Measurements from ENCODE around the gene LY9. TPM values are rescaled to one million over a fixed set of nuclear protein-coding genes. Genes with fewer than 3 reads are reported as not detected.

Gene LY9
- polyA plus RNA-seq, 4 donors = 0.45 to 3.8 (median 1.1) TPM

GRCh38 chr1:160753594-160753993, 42.4 kb upstream of the LY9 start:
- Histone ChIP-seq H3K4me3 (ENCODE audit: low read depth in 1 of 3, low read length in 3 of 3) (no peak overlapping the region), H3K4me1 (ENCODE audit: control insufficient read depth in 3 of 3, insufficient read depth in 2 of 3, low read depth in 1 of 3, low read length in 2 of 3) (no peaks in the 10 kb centered on the region), H3K9me3 (ENCODE audit: control insufficient read depth in 2 of 2, insufficient read depth in 1 of 2, low read depth in 1 of 2, low read length in 1 of 2) (no peaks in the 10 kb centered on the region), H3K27me3 (ENCODE audit: control insufficient read depth in 3 of 3, insufficient read depth in 3 of 3, low read length in 3 of 3) (peaks cover 0 to 17% (median 0%) of the 10 kb centered on the region in 3 donors), H3K36me3 (ENCODE audit: control insufficient read depth in 3 of 3, insufficient read depth in 2 of 3, low read depth in 1 of 3, low read length in 3 of 3) (no peaks in the 10 kb centered on the region), H3K27ac (ENCODE audit: low read depth in 1 of 3, low read length in 2 of 3) (no peak overlapping the region)
- DNase-seq (no peak), FAIRE-seq (no peak)

- Histone ChIP-seq H3K9me3 (ENCODE audit: control insufficient read depth in 2 of 2, insufficient read depth in 1 of 2, low read depth in 1 of 2, low read length in 1 of 2) (no peaks in the 10 kb centered on the region), H3K4me3 (ENCODE audit: low read depth in 1 of 3, low read length in 3 of 3) (no peak overlapping the region)
- no peak for FAIRE-seq
Measured at GRCh38 chr1:160755461-160755860, 40.5 kb upstream of the LY9 start.

DNA sequence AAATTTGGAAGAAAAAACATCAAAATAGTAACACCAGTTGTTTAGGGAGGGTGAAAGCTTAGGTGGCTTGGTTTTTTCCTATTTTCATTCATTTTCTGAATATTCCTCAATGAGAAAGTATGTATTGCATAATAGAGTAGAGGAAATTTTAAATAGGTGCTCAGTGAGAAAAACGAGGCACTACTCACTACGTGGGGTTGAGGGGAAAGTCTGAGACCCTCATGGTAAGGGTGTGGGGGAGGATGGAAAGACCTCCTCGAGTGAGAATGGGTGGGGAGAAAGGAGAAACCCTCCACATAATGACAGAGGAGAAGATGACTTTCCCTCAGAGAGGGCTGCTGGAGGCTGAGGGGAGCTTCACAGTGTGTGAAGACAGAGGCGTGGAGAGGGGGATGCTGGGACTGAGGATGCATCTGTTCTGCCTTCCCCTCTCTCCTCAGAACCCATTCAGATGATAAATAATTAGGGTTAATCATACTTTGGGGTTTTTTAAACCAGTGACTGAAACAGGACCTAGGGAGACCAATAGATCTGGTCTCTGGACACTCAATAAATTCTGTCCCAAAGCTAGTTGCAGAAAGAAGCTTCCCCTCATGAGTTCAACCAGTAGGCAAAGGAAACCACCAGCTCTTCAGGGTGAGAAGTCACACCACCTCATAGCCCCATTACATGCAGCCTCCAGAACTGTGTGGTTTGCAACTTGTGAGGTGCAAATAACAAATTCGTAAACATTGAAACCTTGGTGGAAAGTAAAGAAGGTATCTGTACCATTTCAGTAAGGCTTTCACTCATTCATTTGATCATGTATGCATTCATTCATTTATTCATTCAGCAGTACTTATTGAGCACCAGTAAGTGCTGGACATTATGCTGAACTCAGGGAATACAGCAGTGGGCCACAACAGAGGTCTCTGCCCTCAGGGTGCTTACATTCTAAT, 39.8 kb upstream of the LY9 start:
- WGBS, 3 donors = 61 to 71% (median 61%) methylated on average over 5 of the region's 5 CpGs
- H3K9me3 ChIP-seq (ENCODE audit: control insufficient read depth in 2 of 2, insufficient read depth in 1 of 2, low read depth in 1 of 2, low read length in 1 of 2) = no peaks in the 10 kb centered on the region
- no peak for FAIRE-seq
- H3K4me3 ChIP-seq (ENCODE audit: low read depth in 1 of 3, low read length in 3 of 3) = no peak overlapping the region
- H3K4me1 ChIP-seq (ENCODE audit: control insufficient read depth in 3 of 3, insufficient read depth in 2 of 3, low read depth in 1 of 3, low read length in 2 of 3) = no peaks in the 10 kb centered on the region
- H3K27ac ChIP-seq (ENCODE audit: low read depth in 1 of 3, low read length in 2 of 3) = peak overlapping the region in 2 of 3 donors; percentile 68 to 74
- peaks cover 0 to 6% (median 0%) of the 10 kb centered on the region in 3 donors for H3K27me3 ChIP-seq (ENCODE audit: control insufficient read depth in 3 of 3, insufficient read depth in 3 of 3, low read length in 3 of 3)
- peak in 1 of 2 donors; percentile 58 for DNase-seq
- H3K36me3 ChIP-seq (ENCODE audit: control insufficient read depth in 3 of 3, insufficient read depth in 2 of 3, low read depth in 1 of 3, low read length in 3 of 3) = no peaks in the 10 kb centered on the region

More at GRCh38 chr1:160755461-160755860, 40.5 kb upstream of the LY9 start:
- no peak for DNase-seq
- H3K27me3 ChIP-seq (ENCODE audit: control insufficient read depth in 3 of 3, insufficient read depth in 3 of 3, low read length in 3 of 3) = peaks cover 0 to 9% (median 0%) of the 10 kb centered on the region in 3 donors
- 87 to 92% (median 91%) methylated on average over 2 of the region's 2 CpGs for WGBS, 3 donors
- no peaks in the 10 kb centered on the region for H3K4me1 ChIP-seq (ENCODE audit: control insufficient read depth in 3 of 3, insufficient read depth in 2 of 3, low read depth in 1 of 3, low read length in 2 of 3)
- no peak overlapping the region for H3K27ac ChIP-seq (ENCODE audit: low read depth in 1 of 3, low read length in 2 of 3)
- no peaks in the 10 kb centered on the region for H3K36me3 ChIP-seq (ENCODE audit: control insufficient read depth in 3 of 3, insufficient read depth in 2 of 3, low read depth in 1 of 3, low read length in 3 of 3)

- 66 to 86% (median 78%) methylated on average over 2 of the region's 2 CpGs for WGBS, 3 donors
- Histone ChIP-seq H3K27me3 (ENCODE audit: control insufficient read depth in 3 of 3, insufficient read depth in 3 of 3, low read length in 3 of 3) (peaks cover 0 to 4% (median 0%) of the 10 kb centered on the region in 3 donors), H3K27ac (ENCODE audit: low read depth in 1 of 3, low read length in 2 of 3) (peak overlapping the region in 2 of 3 donors; percentile 68 to 74), H3K9me3 (ENCODE audit: control insufficient read depth in 2 of 2, insufficient read depth in 1 of 2, low read depth in 1 of 2, low read length in 1 of 2) (no peaks in the 10 kb centered on the region), H3K4me3 (ENCODE audit: low read depth in 1 of 3, low read length in 3 of 3) (no peak overlapping the region), H3K4me1 (ENCODE audit: control insufficient read depth in 3 of 3, insufficient read depth in 2 of 3, low read depth in 1 of 3, low read length in 2 of 3) (no peaks in the 10 kb centered on the region), H3K36me3 (ENCODE audit: control insufficient read depth in 3 of 3, insufficient read depth in 2 of 3, low read depth in 1 of 3, low read length in 3 of 3) (no peaks in the 10 kb centered on the region)
- FAIRE-seq (no peak), DNase-seq (no peak)
Measured at GRCh38 chr1:160756849-160757201, 39.1 kb upstream of the LY9 start.

DNA sequence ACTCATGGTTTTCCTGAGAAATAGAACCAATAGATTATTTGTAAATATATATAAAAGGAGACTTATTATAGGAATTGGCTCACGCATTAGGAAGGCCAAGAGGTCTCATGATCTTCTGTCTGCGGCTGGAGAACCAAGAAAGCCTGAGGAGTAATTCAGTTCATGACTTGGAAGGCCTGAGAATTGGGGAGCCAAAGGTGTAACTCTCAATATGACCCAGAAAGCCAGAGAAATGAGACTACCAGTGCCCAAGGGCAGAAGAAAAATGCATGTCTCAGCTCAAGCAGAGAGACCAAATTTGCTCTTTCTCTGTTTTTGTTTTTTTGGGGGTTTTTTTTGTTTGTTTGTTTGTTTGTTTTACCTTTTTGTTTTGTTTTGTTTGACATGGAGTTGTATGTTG, 37.5 kb upstream of the LY9 start:
- Histone ChIP-seq H3K4me3 (ENCODE audit: low read depth in 1 of 3, low read length in 3 of 3) (no peak overlapping the region), H3K36me3 (ENCODE audit: control insufficient read depth in 3 of 3, insufficient read depth in 2 of 3, low read depth in 1 of 3, low read length in 3 of 3) (no peaks in the 10 kb centered on the region), H3K27me3 (ENCODE audit: control insufficient read depth in 3 of 3, insufficient read depth in 3 of 3, low read length in 3 of 3) (no peaks in the 10 kb centered on the region), H3K27ac (ENCODE audit: low read depth in 1 of 3, low read length in 2 of 3) (no peak overlapping the region), H3K9me3 (ENCODE audit: control insufficient read depth in 2 of 2, insufficient read depth in 1 of 2, low read depth in 1 of 2, low read length in 1 of 2) (no peaks in the 10 kb centered on the region), H3K4me1 (ENCODE audit: control insufficient read depth in 3 of 3, insufficient read depth in 2 of 3, low read depth in 1 of 3, low read length in 2 of 3) (no peaks in the 10 kb centered on the region)
- FAIRE-seq (no peak), DNase-seq (no peak)
- WGBS, 3 donors = 93 to 95% (median 94%) methylated on average over 2 of the region's 2 CpGs

- no peak for DNase-seq
- H3K9me3 ChIP-seq (ENCODE audit: control insufficient read depth in 2 of 2, insufficient read depth in 1 of 2, low read depth in 1 of 2, low read length in 1 of 2) = no peaks in the 10 kb centered on the region
- H3K36me3 ChIP-seq (ENCODE audit: control insufficient read depth in 3 of 3, insufficient read depth in 2 of 3, low read depth in 1 of 3, low read length in 3 of 3) = no peaks in the 10 kb centered on the region
- no peak overlapping the region for H3K27ac ChIP-seq (ENCODE audit: low read depth in 1 of 3, low read length in 2 of 3)
- FAIRE-seq = no peak
- no peak overlapping the region for H3K4me3 ChIP-seq (ENCODE audit: low read depth in 1 of 3, low read length in 3 of 3)
- H3K4me1 ChIP-seq (ENCODE audit: control insufficient read depth in 3 of 3, insufficient read depth in 2 of 3, low read depth in 1 of 3, low read length in 2 of 3) = no peaks in the 10 kb centered on the region
- H3K27me3 ChIP-seq (ENCODE audit: control insufficient read depth in 3 of 3, insufficient read depth in 3 of 3, low read length in 3 of 3) = no peaks in the 10 kb centered on the region
Measured at GRCh38 chr1:160759740-160760139, 36.2 kb upstream of the LY9 start.

DNA sequence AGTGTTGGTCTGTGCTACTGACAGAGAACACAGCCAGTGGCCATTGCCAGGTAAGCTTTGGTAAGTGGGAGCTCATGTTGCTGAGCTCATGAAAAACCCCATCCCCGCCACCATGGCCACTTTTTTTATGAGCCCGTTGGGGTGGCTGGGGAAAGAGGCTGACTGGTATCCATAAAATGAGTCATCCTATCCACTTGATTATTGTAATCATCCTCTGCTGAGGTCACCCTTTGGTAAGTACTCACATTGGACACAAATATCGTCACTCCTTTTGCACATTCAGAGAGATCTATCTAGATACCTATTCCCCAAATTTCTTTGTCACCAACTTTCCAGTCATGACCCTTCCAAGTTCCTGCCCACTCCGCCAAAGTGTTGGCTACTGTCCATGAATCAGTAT, 34.9 kb upstream of the LY9 start:
- Histone ChIP-seq H3K4me1 (ENCODE audit: control insufficient read depth in 3 of 3, insufficient read depth in 2 of 3, low read depth in 1 of 3, low read length in 2 of 3) (no peaks in the 10 kb centered on the region), H3K9me3 (ENCODE audit: control insufficient read depth in 2 of 2, insufficient read depth in 1 of 2, low read depth in 1 of 2, low read length in 1 of 2) (no peaks in the 10 kb centered on the region), H3K27ac (ENCODE audit: low read depth in 1 of 3, low read length in 2 of 3) (no peak overlapping the region), H3K4me3 (ENCODE audit: low read depth in 1 of 3, low read length in 3 of 3) (no peak overlapping the region), H3K27me3 (ENCODE audit: control insufficient read depth in 3 of 3, insufficient read depth in 3 of 3, low read length in 3 of 3) (no peaks in the 10 kb centered on the region), H3K36me3 (ENCODE audit: control insufficient read depth in 3 of 3, insufficient read depth in 2 of 3, low read depth in 1 of 3, low read length in 3 of 3) (no peaks in the 10 kb centered on the region)
- WGBS, 3 donors = 76 to 83% (median 77%) methylated on average over 4 of the region's 4 CpGs
- DNase-seq = no peak
- no peak for FAIRE-seq

DNA sequence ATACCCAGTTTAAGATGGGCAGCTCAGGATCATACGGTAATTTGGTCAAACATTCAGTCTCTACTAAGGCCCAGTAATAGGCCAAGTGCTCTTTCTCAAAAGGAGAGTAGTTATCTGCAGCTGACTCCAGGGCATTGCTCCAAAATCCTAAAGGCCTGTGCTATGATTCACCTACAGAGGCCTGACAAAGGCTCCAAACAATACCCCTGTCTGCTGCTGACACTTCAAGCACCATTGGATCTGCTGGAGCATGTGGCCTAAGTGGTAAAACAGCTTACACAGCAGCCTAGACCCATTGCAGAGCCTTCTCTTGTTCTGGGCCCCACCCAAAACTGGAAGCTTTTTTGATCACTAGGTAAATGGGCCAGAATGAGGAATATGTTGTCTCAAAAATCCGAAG, 34.1 kb upstream of the LY9 start:
- no peak overlapping the region for H3K27ac ChIP-seq (ENCODE audit: low read depth in 1 of 3, low read length in 2 of 3)
- no peaks in the 10 kb centered on the region for H3K4me1 ChIP-seq (ENCODE audit: control insufficient read depth in 3 of 3, insufficient read depth in 2 of 3, low read depth in 1 of 3, low read length in 2 of 3)
- 89 to 95% (median 90%) methylated on average over 2 of the region's 2 CpGs for WGBS, 3 donors
- H3K4me3 ChIP-seq (ENCODE audit: low read depth in 1 of 3, low read length in 3 of 3) = no peak overlapping the region
- H3K27me3 ChIP-seq (ENCODE audit: control insufficient read depth in 3 of 3, insufficient read depth in 3 of 3, low read length in 3 of 3) = no peaks in the 10 kb centered on the region
- DNase-seq (no peak), FAIRE-seq (no peak)
- H3K36me3 ChIP-seq (ENCODE audit: control insufficient read depth in 3 of 3, insufficient read depth in 2 of 3, low read depth in 1 of 3, low read length in 3 of 3) = no peaks in the 10 kb centered on the region
- no peaks in the 10 kb centered on the region for H3K9me3 ChIP-seq (ENCODE audit: control insufficient read depth in 2 of 2, insufficient read depth in 1 of 2, low read depth in 1 of 2, low read length in 1 of 2)

GRCh38 chr1:160763993-160764392, 32.0 kb upstream of the LY9 start:
- Histone ChIP-seq H3K27me3 (ENCODE audit: control insufficient read depth in 3 of 3, insufficient read depth in 3 of 3, low read length in 3 of 3) (no peaks in the 10 kb centered on the region), H3K27ac (ENCODE audit: low read depth in 1 of 3, low read length in 2 of 3) (no peak overlapping the region), H3K36me3 (ENCODE audit: control insufficient read depth in 3 of 3, insufficient read depth in 2 of 3, low read depth in 1 of 3, low read length in 3 of 3) (no peaks in the 10 kb centered on the region), H3K9me3 (ENCODE audit: control insufficient read depth in 2 of 2, insufficient read depth in 1 of 2, low read depth in 1 of 2, low read length in 1 of 2) (no peaks in the 10 kb centered on the region), H3K4me1 (ENCODE audit: control insufficient read depth in 3 of 3, insufficient read depth in 2 of 3, low read depth in 1 of 3, low read length in 2 of 3) (no peaks in the 10 kb centered on the region), H3K4me3 (ENCODE audit: low read depth in 1 of 3, low read length in 3 of 3) (no peak overlapping the region)
- DNase-seq (no peak), FAIRE-seq (no peak)
- WGBS, 3 donors = 87 to 92% (median 90%) methylated on average over 3 of the region's 3 CpGs

All from small intestine (tissue), 7 donors.